Frontal cortex (tissue), 4 donors: ENCODE measurements around the gene ZNF217. TPM values are rescaled to one million over a fixed set of nuclear protein-coding genes. Genes with fewer than 3 reads are reported as not detected.
"Not testable (repeated sequence)": the region's sequence is repeated elsewhere in the genome, so short reads cannot be mapped to it uniquely, and the experiment has no call there.

Experiments used
- DNase-seq, 2 donors: peaks; one replicate each; pipeline ENCODE4 v3.0.0; 2012; ENCODE audit warnings: low spot score in 2 of 2
- FAIRE-seq: peaks from 2 replicates; lab custom pipeline; 2012; peaks lifted over from hg19 to GRCh38; lab: Jason Lieb, UNC
- total RNA-seq: library from RNA; depleted of rRNA; stranded (reverse); fragments of >200 nt; gene quantifications from one replicate; pipeline ENCODE4 v1.2.3, GENCODE V29; 2014
- donor health status: control.
- donor health status: control.
- donor health status: control.

ZNF217 gene
- total RNA-seq, 1 donor from 2014 or later: 4.1 TPM

- FAIRE-seq (no peak), DNase-seq (no peak)
Measured at GRCh38 chr20:53574819-53575218, 18.8 kb downstream of the ZNF217 start.

- FAIRE-seq (no peak), DNase-seq (no peak)
Measured at GRCh38 chr20:53574259-53574789, 19.3 kb downstream of the ZNF217 start.

GRCh38 chr20:53571555-53572286, 21.9 kb downstream of the ZNF217 start:
- FAIRE-seq (no peak), DNase-seq (no peak)

- FAIRE-seq: no peak
Measured at GRCh38 chr20:53570446-53571276, 23.0 kb downstream of the ZNF217 start.

GRCh38 chr20:53569606-53570307, 23.9 kb downstream of the ZNF217 start:
- FAIRE-seq (no peak), DNase-seq (no peak)

More at GRCh38 chr20:53570446-53571276, 23.0 kb downstream of the ZNF217 start:
- DNase-seq: no peak

- DNase-seq (no peak), FAIRE-seq (no peak)
Measured at GRCh38 chr20:53569005-53569404, 24.6 kb downstream of the ZNF217 start.

GRCh38 chr20:53568351-53568750, 25.3 kb downstream of the ZNF217 start:
- FAIRE-seq (no peak), DNase-seq (no peak)

- FAIRE-seq (no peak), DNase-seq (no peak)
Measured at GRCh38 chr20:53567379-53567917, 26.2 kb downstream of the ZNF217 start.

- not testable (repeated sequence) for DNase-seq, FAIRE-seq
Measured at GRCh38 chr20:53566623-53567022, 27.0 kb downstream of the ZNF217 start.

GRCh38 chr20:53565254-53565653, 28.4 kb downstream of the ZNF217 start:
- no peak for FAIRE-seq
- DNase-seq: no peak

GRCh38 chr20:53562104-53562764, 31.4 kb downstream of the ZNF217 start:
- DNase-seq, FAIRE-seq: not testable (repeated sequence)

GRCh38 chr20:53561505-53561904, 32.1 kb downstream of the ZNF217 start:
- FAIRE-seq (no peak), DNase-seq (no peak)

GRCh38 chr20:53559816-53560215, 33.8 kb downstream of the ZNF217 start:
- DNase-seq: no peak
- no peak for FAIRE-seq

- DNase-seq (no peak), FAIRE-seq (no peak)
Measured at GRCh38 chr20:53557130-53557529, 36.5 kb downstream of the ZNF217 start.

- FAIRE-seq: no peak
- no peak for DNase-seq
Measured at GRCh38 chr20:53556267-53556897, 37.3 kb downstream of the ZNF217 start.

- FAIRE-seq: no peak
- no peak for DNase-seq
Measured at GRCh38 chr20:53555816-53556215, 37.8 kb downstream of the ZNF217 start.

GRCh38 chr20:53555081-53555480, 38.6 kb downstream of the ZNF217 start:
- FAIRE-seq: no peak

GRCh38 chr20:53552572-53552893, 41.1 kb downstream of the ZNF217 start:
- FAIRE-seq, DNase-seq: not testable (repeated sequence)

More at GRCh38 chr20:53555081-53555480, 38.6 kb downstream of the ZNF217 start:
- no peak for DNase-seq
